Measurements from ENCODE around the gene COL17A1. TPM values are rescaled to one million over a fixed set of nuclear protein-coding genes. Genes with fewer than 3 reads are reported as not detected.
A peak's percentile ranks its signal among the peaks of the same experiment; 100 is the strongest.

COL17A1 gene
- total and polyA plus RNA-seq, 9 of the 15 experiments (the other 6 are each of a cell fraction or from before 2014, with no cell fraction given): not detected

DNA sequence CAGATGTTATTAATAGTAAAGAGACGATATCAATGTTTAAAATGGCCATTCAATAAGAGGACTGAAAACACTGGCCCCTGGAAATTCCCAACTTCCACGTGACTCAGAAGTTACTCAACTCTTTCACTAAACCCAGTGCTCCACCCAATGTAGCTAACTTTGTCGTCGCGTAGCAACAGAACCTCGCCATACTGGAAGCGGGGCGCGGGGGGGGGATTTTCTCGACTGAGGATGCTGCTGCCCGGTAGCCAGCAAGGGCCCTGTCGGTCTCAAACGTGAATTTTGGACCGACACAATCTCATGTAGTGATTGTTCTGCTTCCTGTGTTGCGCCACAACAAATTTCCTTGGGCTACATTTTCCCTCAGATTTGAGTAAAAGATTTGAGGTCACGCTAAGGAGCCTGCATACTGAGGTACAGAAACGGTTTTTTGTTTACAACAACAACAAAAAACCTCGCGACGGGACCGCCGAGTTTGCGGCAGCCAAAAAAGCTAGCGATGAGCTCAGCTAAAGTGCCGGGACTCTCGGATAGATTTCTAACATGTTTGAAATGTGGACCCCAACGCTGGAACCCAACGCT, 35.3 kb upstream of the COL17A1 start (continued):
- TF ChIP-seq, protein P1, sequence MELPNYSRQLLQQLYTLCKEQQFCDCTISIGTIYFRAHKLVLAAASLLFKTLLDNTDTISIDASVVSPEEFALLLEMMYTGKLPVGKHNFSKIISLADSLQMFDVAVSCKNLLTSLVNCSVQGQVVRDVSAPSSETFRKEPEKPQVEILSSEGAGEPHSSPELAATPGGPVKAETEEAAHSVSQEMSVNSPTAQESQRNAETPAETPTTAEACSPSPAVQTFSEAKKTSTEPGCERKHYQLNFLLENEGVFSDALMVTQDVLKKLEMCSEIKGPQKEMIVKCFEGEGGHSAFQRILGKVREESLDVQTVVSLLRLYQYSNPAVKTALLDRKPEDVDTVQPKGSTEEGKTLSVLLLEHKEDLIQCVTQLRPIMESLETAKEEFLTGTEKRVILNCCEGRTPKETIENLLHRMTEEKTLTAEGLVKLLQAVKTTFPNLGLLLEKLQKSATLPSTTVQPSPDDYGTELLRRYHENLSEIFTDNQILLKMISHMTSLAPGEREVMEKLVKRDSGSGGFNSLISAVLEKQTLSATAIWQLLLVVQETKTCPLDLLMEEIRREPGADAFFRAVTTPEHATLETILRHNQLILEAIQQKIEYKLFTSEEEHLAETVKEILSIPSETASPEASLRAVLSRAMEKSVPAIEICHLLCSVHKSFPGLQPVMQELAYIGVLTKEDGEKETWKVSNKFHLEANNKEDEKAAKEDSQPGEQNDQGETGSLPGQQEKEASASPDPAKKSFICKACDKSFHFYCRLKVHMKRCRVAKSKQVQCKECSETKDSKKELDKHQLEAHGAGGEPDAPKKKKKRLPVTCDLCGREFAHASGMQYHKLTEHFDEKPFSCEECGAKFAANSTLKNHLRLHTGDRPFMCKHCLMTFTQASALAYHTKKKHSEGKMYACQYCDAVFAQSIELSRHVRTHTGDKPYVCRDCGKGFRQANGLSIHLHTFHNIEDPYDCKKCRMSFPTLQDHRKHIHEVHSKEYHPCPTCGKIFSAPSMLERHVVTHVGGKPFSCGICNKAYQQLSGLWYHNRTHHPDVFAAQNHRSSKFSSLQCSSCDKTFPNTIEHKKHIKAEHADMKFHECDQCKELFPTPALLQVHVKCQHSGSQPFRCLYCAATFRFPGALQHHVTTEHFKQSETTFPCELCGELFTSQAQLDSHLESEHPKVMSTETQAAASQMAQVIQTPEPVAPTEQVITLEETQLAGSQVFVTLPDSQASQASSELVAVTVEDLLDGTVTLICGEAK (IDR thresholded peaks at IDR 0.05): no peak
- TF ChIP-seq, protein P1 (CRISPR knock-in tag; IDR thresholded peaks at IDR 0.05): no peak
- TF ChIP-seq ZNF316 (IDR thresholded peaks at IDR 0.05) (no peak), ELF4 (CRISPR knock-in tag; IDR thresholded peaks at IDR 0.05) (no peak), ATF1 (CRISPR knock-in tag; IDR thresholded peaks at IDR 0.05) (no peak), ATF1 (tag; IDR thresholded peaks at IDR 0.05) (no peak), ZNF780A (CRISPR knock-in tag; IDR thresholded peaks at IDR 0.05) (no peak), ZNF24 (IDR thresholded peaks at IDR 0.05) (no peak), MCM5 (IDR thresholded peaks at IDR 0.05; ENCODE audit: low read depth) (no peak), ZBED1 (IDR thresholded peaks at IDR 0.05) (no peak), SAFB2 (IDR thresholded peaks at IDR 0.05; ENCODE audit: borderline replicate concordance, low read depth, low read length, severe bottlenecking) (no peak), FOSL1 (tag; conservative IDR thresholded peaks at IDR 0.05) (peak; percentile 50; the same call in 1 of the 2 replicates), TAL1 (IDR thresholded peaks at IDR 0.05) (no peak), CHCHD3 (CRISPR knock-in tag; IDR thresholded peaks at IDR 0.05) (no peak), ZNF134 (CRISPR knock-in tag; conservative IDR thresholded peaks at IDR 0.05) (no peak), CEBPG (CRISPR knock-in tag; IDR thresholded peaks at IDR 0.05) (peak; percentile 67), CEBPG (tag; conservative IDR thresholded peaks at IDR 0.05 in 1 of 2, IDR thresholded peaks at IDR 0.05 in 1 of 2) (peak; percentile 69; a peak in 3 of 4 replicates), SMARCE1 (IDR thresholded peaks at IDR 0.05) (no peak), SRF (CRISPR knock-in tag; IDR thresholded peaks at IDR 0.05) (no peak)
- TF ChIP-seq, protein P2, sequence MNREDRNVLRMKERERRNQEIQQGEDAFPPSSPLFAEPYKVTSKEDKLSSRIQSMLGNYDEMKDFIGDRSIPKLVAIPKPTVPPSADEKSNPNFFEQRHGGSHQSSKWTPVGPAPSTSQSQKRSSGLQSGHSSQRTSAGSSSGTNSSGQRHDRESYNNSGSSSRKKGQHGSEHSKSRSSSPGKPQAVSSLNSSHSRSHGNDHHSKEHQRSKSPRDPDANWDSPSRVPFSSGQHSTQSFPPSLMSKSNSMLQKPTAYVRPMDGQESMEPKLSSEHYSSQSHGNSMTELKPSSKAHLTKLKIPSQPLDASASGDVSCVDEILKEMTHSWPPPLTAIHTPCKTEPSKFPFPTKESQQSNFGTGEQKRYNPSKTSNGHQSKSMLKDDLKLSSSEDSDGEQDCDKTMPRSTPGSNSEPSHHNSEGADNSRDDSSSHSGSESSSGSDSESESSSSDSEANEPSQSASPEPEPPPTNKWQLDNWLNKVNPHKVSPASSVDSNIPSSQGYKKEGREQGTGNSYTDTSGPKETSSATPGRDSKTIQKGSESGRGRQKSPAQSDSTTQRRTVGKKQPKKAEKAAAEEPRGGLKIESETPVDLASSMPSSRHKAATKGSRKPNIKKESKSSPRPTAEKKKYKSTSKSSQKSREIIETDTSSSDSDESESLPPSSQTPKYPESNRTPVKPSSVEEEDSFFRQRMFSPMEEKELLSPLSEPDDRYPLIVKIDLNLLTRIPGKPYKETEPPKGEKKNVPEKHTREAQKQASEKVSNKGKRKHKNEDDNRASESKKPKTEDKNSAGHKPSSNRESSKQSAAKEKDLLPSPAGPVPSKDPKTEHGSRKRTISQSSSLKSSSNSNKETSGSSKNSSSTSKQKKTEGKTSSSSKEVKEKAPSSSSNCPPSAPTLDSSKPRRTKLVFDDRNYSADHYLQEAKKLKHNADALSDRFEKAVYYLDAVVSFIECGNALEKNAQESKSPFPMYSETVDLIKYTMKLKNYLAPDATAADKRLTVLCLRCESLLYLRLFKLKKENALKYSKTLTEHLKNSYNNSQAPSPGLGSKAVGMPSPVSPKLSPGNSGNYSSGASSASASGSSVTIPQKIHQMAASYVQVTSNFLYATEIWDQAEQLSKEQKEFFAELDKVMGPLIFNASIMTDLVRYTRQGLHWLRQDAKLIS (CRISPR knock-in tag; IDR thresholded peaks at IDR 0.05): no peak
